NCI-H187 treated with DMSO at 0.1 percent for 48 hours (cell line): ENCODE results near the gene CLIP2.
"Not testable (repeated sequence)": the region's sequence is repeated elsewhere in the genome, so short reads cannot be mapped to it uniquely, and the experiment has no call there.

Experiments
- DNase-seq: peaks from one replicate; lab custom pipeline; 2025; lab: John Stamatoyannopoulos, UW

Gene CLIP2

DNA sequence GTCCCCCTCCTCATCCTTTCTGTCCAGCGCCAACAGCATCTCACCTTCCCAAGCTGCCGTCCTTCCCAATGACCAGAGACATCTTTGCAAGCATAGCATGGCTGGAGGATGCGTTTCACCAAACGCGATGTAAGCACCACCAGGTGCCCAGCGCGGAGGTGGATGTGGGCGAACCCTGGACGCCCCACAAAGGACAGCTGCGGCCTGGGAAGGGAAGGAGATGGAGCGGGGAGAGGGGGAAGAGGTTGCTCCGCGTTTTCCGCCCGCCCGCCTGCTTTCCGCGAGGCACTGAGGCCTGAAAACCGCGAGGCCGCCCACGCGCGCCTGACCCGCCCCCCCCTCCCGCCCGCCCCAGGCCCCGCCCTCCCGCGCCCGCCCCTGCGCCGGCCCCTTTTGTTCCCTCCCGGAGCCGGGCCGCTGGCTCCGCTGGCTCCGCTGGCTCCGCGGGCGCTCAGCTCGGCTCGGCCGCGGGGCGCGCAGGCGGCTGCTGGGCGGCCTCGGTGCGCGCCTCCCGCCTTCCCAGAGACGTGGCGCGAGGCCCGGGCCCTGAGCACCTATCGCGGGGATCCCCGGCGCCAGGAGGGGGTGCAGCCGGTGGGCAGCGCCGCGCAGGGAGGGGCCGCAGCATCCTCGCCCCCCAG is at the start of gene CLIP2:
TSS of gene CLIP2 (plus strand) at position 390 of the 641 bp plus-strand sequence. CDS start 28,140 bp downstream, outside the sequence.
- no peak for DNase-seq

DNA sequence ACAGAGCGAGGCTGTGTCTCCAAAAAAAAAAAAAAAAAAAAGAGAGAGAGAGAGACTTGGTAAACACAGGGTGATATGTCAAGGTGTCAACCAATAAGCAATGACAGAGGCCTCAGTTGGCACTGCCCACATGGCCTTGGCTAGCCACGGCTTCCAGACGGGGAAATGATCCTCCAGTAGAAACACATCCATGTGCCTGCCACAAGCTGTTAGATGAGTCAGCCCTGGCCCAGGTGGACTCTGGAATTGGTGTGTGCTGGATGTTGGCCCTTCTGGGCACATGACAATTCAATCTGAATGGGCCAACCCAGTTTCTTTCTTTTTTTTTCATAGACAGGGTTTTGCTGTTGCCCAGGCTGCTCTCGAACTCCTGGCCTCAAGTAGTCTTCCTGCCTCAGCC is 48.7 kb upstream of the CLIP2 start:
- DNase-seq, result no peak

DNA sequence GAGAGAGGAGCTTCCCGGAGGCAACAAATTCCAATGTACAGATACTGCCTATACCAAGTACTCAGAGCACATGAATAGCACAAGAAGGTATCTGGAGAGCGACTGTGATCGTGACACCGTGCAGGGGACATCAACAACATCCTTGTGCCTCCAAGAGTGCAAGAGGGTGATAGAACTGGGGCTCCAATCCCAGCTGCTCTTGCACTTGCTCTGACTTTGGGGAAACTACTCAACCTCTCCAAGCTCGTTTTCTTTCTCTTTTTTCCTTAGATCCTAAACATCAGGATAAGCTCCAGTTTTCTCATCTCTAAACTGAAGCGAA is 47.1 kb upstream of the CLIP2 start:
- no peak for DNase-seq

DNA sequence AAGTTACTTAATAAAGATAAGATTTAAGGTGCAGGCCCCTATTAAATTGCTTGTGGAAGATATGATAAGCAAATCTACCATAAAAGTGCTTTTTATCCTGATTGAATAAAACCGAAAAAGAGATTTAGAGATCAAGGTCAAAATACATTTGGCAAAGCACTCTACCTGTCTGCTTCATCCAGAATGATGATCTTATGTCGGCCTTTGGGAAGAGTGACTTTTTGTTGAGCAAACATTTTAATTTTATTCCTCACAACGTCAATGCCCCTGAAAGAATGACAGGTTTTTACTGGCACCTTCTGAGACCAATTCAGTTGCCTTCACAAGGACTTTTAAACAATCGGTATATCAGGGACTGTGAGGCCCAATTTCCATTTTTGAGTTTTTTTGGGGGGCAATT is 42.7 kb upstream of the CLIP2 start:
- DNase-seq, result no peak

DNA sequence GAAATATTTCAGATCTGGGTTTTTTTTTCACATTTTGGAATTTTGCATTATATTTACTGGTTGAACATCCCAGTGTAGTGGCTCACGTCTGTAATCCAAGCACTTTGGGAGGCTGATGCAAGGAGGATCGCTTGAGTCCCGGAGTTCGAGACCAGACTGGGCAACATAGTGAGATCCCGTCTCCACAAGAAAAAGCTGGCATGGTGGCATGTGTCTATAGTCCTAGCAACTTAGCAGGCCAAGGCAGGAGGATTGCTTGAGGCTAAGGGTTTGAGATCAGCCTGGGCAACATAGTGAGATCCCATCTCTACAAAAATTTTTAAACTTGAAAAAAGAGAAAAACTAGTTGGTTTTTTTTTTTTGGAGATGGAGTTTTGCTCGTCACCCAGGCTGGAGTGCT is 41.1 kb upstream of the CLIP2 start:
- no peak for DNase-seq

DNA sequence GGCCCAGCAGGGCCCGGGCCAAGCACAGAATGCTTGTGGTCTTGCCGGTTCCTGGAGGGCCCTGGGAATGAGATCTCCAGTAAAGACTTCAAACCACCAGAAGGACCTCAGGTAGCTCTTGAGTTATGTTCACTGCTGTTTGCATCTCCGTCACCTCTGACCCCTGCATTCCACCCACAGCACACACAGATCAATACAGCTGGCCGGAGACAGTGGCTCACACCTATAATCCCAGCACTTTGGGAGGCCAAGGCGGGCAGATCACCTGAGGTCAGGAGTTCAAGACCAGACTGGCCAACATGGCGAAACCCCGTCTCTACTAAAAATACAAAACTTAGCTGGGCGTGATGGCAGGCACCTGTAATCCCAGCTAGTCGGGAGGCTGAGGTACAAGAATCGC is 40.1 kb upstream of the CLIP2 start:
- not testable (repeated sequence) for DNase-seq

DNA sequence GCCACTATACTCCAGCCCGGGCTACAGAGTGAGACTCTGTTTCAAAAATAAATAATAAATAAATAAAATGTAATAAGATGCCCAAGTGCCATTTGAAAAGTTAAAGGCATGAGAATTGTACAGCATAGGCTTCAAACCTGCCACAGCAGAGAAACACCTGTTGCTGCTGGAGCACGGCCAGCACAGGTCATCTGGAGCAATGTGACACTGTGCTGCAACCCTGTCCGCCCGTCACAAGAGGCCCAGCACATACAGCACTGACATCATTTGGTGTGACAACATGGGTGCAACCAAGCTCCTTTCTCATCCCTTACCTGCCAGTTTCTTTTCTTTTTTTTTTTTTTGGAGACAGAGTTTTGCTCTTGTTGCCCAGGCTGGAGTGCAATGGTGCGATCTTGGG is 36.3 kb upstream of the CLIP2 start:
- DNase-seq, result no peak

DNA sequence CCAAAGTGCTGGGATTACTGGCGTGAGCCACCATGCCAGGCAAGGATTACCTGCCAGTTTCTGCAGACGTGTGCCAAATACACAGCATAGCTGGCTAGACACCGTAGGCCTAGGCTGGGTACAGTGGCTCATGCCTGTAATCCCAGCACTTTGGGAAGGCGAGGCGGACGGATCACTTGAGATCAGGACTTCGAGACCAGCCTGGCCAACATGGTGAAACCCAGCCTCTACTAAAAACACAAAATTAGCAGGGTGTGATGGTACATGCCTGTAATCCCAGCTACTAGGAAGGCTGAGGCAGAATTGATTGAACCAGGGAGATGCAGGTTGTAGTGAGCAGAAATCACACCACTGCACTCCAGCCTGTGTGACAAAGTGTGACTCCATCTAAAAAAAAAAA is 35.9 kb upstream of the CLIP2 start:
- no peak for DNase-seq

DNA sequence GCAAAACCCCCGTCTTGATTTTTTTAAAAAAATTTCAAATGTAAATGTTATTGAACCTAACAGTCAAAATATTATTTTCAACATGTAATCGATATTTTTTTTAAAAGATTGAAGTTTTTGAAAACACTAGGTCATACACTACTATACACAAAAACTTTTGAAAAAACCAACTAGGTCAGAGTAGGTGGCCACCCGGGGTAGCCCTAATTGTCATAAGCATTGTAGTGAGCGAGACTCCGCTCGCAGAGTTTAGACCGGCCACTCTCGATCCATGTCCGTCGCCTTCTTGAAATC is 35.4 kb upstream of the CLIP2 start:
- no peak for DNase-seq

DNA sequence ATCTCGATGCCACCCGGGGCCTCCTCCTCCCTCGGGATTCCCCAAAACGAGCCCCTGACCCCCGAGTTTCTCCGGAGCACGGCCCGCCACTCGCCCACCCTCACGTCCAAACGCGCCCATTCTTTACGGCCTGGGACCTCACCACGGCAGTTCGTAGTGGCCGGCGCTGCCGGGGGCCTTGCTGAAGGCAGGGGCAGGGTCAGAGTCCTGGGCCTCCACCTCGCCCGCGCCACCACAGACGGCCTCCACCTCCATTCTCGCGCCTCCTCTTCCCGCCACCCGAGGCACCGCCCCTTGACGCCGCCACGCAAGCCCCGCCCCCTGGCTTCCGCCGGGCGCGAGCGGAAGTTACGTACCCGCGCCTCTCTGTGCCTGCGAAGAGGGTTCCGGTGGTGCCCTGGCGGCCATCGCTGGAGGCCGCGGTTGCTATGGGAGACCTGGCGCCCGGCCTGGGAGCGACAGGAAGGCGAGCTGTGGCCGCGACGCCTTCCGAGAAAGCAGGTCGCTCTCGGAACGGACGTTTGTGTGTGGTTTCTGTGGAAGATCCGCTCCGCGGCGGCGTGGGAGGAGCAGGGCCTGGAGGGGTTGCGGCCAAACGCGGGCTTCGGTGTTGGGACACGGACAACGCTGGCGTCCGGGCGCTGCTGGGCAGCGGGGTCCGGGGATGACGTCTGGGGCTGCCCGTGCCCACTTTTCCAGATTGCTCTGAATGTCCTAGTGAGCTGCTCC is 34.9 kb upstream of the CLIP2 start, which contains the start of gene RFC2:
TSS of gene RFC2 (minus strand) at position 271 of the 729 bp plus-strand sequence. CDS start at position 255, 16 bp downstream.
- DNase-seq, result peak; percentile 73

DNA sequence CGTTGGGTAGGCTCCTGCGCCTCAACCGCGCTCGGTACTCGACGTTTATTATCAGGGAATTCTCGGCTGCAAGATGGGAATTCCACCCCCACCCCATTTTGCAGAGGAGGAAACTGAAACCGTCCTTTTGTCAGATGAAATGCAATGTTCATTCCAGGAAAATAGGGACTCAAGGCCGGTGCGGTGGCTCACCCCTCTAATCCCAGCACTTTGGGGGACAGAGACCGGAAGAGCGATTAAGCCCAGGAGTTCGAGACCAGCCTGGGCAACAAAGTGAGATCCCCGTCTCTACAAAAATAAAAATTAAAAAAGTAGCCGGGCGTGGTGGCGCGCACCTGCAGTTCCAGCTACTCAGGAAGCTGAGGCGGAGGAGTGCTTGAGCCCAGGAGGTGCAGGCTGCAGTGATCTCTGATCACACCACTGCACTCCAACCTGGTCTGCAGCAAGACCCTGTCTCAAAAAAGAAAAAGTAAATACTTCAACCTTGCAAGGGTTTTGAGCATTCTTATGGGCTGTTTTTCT is 34.3 kb upstream of the CLIP2 start:
- no peak for DNase-seq

DNA sequence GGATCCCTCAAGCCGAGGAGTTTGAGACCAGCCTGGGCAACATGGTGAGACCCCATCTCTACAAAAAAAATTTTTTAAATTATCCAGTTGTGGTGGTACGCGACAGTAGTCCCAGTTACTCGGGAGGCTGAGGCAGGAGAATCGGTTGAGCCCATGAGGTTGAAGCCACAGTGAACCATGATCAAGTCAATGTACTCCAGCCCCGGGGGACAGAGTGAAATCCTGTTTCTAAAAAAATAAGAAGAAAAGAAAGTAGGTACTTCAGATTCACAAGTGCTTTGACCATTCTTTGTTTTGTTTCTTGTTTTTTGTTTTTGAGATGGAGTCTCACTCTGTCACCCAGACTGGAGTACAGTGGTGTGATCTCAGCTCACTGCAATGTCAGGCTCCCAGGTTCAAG is 33.7 kb upstream of the CLIP2 start:
- DNase-seq, result not testable (repeated sequence)

DNA sequence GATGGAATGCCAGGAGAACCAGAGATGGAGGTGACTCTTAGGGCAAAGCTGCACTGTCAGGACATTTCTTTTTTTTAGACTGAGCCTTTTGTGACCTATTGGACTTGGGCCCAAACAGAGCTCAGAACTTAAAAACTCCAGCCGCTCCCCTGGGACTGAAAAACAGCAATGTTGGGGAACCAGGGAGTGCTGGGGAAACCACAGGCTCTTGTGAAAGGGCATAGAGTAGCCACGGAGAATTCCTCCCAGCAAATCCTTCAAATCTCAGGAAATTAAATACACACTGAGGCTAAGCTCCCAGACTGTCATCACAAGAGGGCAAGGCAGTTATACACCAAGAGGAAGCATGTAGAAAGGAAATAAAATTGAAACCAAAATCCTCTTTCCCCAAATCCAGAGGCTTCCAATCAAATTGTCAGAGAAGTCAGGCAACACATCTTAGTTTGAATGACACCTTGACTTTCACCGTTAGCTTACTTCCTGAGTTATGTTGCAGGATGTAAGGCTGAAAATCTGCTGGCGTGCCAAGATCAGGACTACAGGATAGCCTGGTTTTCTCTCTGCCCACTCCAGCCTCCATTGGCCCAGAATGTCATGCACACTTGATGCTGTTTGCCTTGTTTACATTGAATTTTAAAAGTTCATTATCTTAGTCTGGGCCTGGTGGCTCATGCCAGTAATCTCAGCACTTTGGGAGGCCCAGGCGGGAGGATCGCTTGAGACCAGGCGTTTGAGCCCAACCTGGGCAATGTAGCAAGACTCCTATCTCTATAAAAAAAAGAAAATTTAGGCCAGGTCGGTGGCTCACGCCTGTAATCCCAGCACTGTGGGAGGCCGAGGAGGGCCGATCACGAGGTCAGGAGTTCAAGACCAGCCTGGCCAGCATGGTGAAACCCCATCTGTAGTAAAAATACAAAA is 32.5 kb upstream of the CLIP2 start:
- DNase-seq, result no peak

DNA sequence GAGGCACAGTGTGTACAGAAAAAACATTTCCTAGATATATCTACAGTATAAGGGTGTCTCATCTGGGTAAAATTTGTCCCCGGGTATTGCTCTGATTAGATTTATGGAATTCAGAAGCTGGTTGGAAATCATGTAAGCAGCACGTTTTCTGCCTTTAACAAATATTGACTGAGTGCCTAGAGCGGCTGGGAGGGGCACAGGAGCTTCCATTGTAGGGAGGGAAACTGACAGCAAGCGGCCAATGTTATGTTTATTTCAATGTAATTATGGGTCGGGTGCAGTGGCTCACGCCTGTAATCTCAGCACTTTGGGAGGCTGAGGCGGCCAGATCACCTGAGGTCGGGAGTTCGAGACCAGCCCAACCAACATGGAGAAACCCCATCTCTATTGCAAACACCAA is 30.6 kb upstream of the CLIP2 start:
- DNase-seq, result no peak

DNA sequence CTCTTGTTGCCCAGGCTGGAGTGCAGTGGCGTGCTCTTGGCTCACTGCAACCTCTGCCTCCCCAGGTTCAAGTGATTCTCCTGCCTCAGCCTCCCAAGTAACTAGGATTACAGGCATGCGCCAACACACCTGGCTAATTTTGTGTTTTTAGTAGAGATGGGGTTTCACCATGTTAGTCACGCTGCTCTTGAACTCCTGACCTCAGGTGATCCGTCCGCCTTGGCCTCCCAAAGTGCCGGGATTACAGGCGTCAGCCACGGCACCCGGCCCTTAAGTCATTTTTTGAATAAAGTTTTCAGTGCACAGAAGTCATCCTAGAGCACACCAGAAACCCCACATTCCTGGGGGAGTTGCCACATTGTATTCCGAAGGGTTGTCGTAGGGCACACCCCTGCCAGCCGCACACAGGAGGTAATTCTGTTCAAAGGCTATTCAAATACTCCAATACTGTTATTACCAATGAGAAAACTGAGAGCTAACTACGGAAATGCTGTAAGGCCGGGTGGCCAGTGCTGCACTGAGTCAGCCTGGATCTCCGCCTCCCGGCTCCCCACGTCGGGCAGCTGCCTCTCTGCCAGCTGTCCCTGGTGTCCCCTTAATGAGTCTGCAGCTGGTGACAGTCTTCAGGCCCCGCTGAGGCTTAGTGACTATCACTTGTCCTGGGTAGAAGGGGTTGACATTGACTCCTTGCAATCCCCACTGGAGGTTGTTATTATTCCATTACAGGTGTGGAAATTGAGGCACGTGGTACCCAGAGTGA is 26.4 kb upstream of the CLIP2 start:
- DNase-seq, result no peak

DNA sequence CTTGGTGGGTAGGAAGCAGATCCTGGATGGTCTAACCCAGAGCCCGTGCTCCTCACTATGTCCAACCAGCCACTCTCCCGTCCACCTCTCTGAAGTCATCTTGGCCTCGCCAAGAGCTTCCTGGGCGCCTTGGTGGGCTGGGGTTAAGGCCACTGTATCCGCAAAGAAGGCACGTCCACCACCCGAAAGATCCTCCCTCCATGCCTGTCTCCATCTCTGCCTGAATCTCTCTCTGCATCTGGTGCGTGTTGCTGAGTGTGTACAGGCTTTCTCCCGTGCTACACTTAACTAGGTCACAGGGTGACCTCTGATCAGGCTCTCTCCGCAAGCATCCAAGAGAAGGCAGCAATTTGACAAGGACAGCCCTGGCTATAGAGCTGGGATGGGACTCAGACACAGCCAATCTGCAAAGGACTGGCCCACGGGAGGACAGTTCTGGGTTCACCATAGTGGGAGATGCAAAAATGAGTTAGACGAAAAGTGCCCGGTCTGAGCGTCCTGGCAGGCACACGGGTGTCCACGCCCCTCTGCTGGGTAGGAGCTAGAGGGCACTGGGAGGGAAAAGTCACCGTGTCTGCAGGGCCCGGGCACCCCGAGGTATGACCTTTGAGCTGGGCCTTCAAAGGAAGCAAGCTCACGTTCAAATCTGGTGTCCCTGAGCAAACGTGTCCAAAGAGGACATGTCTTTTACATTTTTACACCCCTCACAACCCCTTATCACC is 25.6 kb upstream of the CLIP2 start:
- DNase-seq, result no peak

DNA sequence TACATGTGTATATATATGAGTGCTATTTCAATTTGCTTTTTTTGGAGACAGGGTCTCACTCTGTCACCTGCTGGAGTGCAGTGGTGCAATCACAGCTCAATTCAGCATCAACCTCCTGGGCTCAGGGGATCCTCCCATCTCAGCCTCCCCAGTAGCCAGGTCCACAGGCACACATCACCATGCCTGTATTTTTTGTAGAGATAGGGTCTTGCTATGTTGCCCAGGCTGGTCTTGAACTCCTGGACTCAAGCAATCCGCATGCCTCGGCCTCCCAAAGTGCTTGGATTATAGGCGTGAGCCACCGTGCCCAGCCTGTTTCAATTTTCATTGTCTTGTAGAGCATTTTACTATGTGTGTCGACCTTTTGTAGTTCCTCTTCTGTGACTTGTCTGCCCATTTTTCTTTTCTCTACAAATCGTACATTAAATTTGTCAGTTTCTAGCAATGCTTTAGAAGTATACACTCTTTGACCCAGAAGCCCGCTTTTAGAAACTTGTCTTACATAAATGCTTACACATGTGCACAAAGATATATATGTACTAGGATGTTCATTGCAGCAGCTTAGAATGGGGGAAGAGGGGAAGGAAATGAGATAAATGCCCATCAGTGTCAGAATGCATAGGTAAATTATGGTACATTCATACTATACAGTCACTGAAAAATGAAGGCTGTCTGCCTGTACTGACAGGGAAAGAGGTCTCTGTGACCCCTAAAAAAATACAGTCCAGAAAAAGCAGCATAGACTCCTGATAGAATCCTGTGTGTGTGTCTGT is 22.8 kb upstream of the CLIP2 start:
- DNase-seq, result no peak

DNA sequence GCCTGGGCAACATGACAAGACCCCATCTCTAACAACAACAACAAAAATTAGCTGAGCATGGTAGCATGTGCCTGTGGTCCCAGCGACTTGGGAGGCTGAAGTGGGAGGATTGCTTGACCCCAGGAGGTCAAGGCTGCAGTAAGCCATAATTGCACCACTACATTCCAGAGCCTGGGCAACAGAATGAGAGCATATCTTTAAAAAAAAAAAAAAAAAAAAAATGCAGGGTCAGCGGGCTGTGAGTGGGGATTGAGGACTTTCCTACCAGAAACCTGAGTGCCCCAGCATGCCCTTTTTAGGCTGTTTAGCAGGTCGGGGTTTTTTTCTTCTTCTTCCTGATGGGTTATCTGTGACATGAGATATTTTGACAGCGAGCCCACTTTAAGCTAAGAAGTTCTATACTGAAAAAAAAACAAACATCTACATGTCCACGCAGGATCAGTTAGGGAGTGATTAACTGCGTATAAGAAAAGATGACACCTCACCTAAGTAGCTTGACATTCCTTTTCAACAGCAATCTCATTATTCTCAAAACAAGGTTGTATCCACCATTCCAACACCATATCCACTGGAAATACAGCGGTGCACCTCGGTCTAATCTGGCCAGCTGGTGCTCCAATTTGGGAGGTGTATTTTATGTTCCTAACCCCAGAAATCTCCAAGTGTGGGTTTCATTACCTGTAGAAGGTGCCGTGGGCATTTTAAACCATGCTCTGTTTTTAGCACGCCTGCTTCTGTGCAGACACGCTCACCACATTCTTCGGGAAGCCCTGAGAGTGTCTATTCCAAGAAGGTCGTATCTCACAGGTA is 21.2 kb upstream of the CLIP2 start:
- no peak for DNase-seq

DNA sequence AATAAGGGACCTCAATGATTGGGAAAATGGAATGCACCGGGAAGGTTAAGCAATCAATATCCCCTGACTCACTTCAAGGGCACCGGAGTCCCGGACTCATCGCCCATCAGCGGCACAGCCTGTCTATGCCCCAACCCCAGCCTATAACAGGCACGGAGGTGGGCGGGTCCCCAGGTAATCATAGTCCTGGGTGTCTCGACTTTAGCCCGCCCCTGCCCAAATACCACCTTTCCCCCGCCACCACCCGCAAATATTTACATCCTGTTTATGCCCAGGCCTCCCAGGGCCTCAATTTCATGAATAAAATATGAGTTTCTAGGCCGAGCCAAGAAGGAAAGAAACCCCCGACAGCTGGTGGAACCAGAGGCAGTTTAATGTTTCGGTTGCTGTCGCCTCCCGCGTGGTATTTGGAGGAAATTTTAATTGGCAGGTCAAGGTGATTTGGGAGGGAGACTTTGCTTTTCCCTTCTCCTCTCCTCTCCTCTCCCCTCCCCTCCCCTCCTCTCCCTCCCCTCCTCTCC is 19.4 kb upstream of the CLIP2 start:
- no peak for DNase-seq
